ENCODE results near the gene CPM.

GRCh38 chr12:68893201-68893600 lies 39.8 kb downstream of the CPM start:
- no peak for TF ChIP-seq CTCF (IDR thresholded peaks at IDR 0.05)
- TF ChIP-seq ZFX (IDR thresholded peaks at IDR 0.05; ENCODE audit: borderline replicate concordance): no peak

Data from 22Rv1 (cell line).